ENCODE results near the gene CC2D2B.
"Not testable (repeated sequence)": the region's sequence is repeated elsewhere in the genome, so short reads cannot be mapped to it uniquely, and the experiment has no call there.

The CC2D2B gene

DNA sequence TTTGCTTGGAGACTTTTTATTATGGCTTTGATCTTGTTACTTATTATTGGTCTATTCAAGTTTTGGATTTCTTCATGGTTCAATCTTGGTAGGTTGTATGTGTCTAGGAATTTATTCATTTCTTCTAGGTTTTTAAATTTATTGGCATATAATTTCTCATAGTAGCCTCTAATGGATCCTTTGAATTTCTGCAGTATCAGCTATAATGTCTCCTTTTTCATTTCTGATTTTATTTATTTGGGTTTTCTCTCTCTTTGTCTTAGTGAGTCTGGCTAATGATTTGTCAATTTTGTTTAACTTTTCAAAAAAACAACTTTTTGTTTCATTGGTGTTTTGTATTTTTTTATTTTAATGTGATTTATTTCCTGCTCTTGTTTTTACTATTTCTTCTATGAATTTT is 8.3 kb downstream of the CC2D2B start:
- not testable (repeated sequence) for H3K9me3 ChIP-seq (ENCODE audit: control insufficient read depth, low read length); DNase-seq (ENCODE audit: low read depth); H3K4me3 ChIP-seq (ENCODE audit: low read length); H3K9ac ChIP-seq (ENCODE audit: low read length); H3K27me3 ChIP-seq (replicated peaks; ENCODE audit: control insufficient read depth, insufficient read depth, low read length); H3K36me3 ChIP-seq (ENCODE audit: control insufficient read depth, insufficient read depth, low read length, severe bottlenecking); H3K4me1 ChIP-seq (ENCODE audit: control insufficient read depth, insufficient read depth, low read length)

DNA sequence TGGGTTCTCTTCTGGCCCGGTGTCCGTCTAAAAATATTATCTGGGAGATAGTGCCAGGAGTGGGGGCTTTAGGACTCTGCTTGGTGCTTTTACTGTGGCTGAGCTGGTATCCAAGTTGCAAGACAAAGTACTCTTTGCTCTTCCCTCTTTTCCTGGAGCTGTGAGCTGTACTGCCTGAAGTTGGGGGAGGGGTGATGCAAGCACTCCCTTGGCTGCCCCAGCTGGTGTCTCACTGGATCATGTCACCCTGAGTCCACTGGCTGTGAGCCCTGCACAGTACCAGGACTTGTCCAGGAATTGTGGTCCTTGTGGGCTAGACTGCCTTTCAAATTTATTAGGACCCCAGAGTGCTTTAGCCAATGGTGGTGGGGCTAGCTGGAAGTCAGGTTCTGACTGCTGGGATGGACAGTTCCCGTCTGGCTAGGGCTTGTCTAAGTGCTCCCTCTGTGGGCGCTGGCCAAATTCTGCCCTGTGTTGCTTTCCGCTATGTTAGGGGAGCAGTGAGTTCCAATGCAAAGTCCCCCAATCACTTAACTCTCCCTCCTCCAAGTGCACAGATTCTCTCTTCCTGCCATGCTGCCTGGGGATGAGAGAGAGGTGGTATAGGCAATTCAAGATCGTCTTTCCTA is 13.1 kb downstream of the CC2D2B start:
- no peak for DNase-seq (ENCODE audit: low read depth)
- Histone ChIP-seq H3K4me1 (ENCODE audit: control insufficient read depth, insufficient read depth, low read length) (no peaks in the 10 kb centered on the region), H3K9ac (ENCODE audit: low read length) (no peak overlapping the region), H3K27me3 (replicated peaks; ENCODE audit: control insufficient read depth, insufficient read depth, low read length) (no peaks in the 10 kb centered on the region), H3K9me3 (ENCODE audit: control insufficient read depth, low read length) (no peaks in the 10 kb centered on the region), H3K36me3 (ENCODE audit: control insufficient read depth, insufficient read depth, low read length, severe bottlenecking) (no peaks in the 10 kb centered on the region), H3K4me3 (ENCODE audit: low read length) (no peak overlapping the region)

DNA sequence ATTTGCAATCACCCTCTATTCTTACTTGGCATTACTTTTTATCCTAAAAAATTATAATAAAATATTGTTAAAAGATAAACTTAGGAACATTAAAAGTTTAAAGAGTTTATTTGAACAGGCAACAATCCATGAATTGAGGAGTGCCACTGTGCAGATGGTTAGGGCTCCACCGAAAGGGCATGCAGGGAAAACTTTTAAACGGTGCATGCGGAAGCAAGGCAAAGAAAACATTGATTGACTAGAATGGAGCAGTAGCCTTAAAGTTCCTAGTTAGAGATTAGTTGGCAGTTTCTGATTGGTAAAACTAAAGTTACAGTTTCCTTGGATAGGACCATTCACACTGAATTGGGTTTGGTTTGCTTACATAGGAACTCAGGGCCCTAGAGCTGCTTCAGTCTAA is 17.3 kb downstream of the CC2D2B start:
- no peaks in the 10 kb centered on the region for H3K36me3 ChIP-seq (ENCODE audit: control insufficient read depth, insufficient read depth, low read length, severe bottlenecking)
- H3K4me3 ChIP-seq (ENCODE audit: low read length): no peak overlapping the region
- DNase-seq (ENCODE audit: low read depth): no peak

DNA sequence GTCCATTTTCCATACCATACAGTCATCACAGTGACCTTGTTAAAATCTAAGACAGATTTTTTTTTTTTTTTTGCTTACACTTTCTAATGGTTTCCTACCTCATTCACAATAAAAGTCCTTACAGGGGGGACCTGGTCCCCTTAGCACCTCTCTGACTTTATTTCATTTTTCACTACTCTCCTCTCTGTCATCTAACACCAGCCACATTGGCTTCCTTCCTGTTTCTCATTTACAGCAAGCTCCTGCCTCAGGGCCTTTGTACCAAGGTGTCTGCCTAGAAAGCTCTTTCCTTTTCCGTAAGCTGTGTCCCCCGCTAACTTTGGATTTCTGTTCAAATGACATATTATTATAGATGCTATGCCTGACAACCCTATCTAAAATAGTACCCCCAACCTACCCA is 27.7 kb downstream of the CC2D2B start:
- no peak for DNase-seq (ENCODE audit: low read depth)
- H3K36me3 ChIP-seq (ENCODE audit: control insufficient read depth, insufficient read depth, low read length, severe bottlenecking): no peaks in the 10 kb centered on the region
- no peak overlapping the region for H3K4me3 ChIP-seq (ENCODE audit: low read length)
- peaks cover 12% of the 10 kb centered on the region for H3K9me3 ChIP-seq (ENCODE audit: control insufficient read depth, low read length)
- no peaks in the 10 kb centered on the region for H3K27me3 ChIP-seq (replicated peaks; ENCODE audit: control insufficient read depth, insufficient read depth, low read length)
- H3K9ac ChIP-seq (ENCODE audit: low read length): no peak overlapping the region
- no peaks in the 10 kb centered on the region for H3K4me1 ChIP-seq (ENCODE audit: control insufficient read depth, insufficient read depth, low read length)

More for the DNA sequence above, 17.3 kb downstream of the CC2D2B start:
- H3K4me1 ChIP-seq (ENCODE audit: control insufficient read depth, insufficient read depth, low read length): no peaks in the 10 kb centered on the region
- no peak overlapping the region for H3K9ac ChIP-seq (ENCODE audit: low read length)
- H3K27me3 ChIP-seq (replicated peaks; ENCODE audit: control insufficient read depth, insufficient read depth, low read length): no peaks in the 10 kb centered on the region
- no peaks in the 10 kb centered on the region for H3K9me3 ChIP-seq (ENCODE audit: control insufficient read depth, low read length)

DNA sequence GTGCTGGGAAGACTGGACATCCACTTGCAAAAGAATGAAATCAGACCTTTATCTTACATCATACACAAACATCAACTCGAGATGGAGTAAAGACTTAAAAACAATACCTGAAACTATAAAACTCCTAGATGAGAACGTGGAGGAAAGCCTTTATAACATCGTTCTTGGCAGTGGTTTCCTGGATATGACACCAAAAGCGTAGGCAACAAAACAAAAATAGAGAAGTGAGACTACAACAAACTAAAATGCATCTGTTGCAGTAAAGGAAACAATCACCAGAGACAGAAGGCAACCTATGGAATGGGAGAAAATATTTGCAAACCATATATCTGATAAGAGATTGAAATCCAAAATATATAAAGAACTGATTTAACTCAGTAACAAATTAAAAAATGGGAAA is 33.3 kb downstream of the CC2D2B start:
- H3K4me1 ChIP-seq (ENCODE audit: control insufficient read depth, insufficient read depth, low read length): no peaks in the 10 kb centered on the region
- H3K36me3 ChIP-seq (ENCODE audit: control insufficient read depth, insufficient read depth, low read length, severe bottlenecking): no peaks in the 10 kb centered on the region
- H3K4me3 ChIP-seq (ENCODE audit: low read length): no peak overlapping the region
- H3K9ac ChIP-seq (ENCODE audit: low read length): no peak overlapping the region
- H3K27me3 ChIP-seq (replicated peaks; ENCODE audit: control insufficient read depth, insufficient read depth, low read length): no peaks in the 10 kb centered on the region
- no peak for DNase-seq (ENCODE audit: low read depth)
- H3K9me3 ChIP-seq (ENCODE audit: control insufficient read depth, low read length): peaks cover 22% of the 10 kb centered on the region

DNA sequence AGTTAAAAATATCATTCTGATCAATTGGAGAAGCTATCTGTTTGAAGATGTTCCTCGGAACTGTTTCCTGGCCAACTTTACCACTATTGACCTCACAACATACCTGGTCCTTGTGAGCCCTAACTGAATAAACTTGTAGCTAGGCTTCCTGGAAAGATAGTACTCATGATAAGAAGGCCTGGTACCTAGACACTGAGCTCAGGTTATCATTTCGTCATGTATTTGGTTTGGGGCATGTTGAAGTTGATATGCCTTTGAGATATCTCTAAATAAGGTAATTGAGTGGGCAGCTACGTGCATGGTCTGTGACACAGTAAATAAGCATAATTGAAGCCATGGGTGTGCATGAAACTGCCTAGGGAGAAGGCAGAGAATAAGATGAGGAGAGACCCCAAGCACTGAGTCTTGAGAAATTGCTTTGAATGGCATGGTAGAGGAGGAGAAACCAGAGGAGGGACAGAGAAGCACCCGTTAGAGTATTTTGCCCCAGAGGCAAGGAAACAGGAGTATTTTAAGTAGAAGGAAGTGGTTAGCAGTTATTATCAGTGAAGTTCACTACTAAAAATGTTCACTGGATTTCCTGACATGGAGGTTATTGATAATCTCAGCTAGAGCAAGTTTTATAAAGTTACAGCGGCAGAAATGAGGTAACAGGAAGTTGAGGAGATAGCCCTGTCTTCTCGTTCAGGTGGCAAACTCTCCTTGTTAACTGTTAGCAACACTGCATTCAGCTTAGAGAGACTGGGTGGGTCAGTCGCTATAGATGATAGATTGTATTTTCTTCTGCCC is 55.6 kb downstream of the CC2D2B start:
- no peak for DNase-seq (ENCODE audit: low read depth)

DNA sequence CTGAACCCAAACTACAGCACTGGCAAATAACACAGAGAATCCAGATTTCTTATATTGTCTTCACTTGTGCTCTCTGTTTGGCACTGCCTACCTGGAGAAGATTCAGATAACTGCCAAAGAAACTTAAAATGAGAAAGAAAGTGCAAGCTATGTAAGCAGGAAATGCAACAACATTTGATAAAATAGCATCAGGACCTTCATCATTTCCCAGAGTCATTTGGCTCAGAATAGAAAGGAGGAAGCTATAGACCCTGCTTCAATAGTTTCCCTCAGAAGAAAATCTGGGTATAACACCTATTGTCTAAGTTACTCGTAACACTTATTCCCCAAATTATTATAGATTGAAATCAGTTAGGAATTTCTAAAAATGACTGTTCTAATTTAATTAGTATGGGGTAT is 56.2 kb downstream of the CC2D2B start:
- H3K9me3 ChIP-seq (ENCODE audit: control insufficient read depth, low read length): peaks cover 14% of the 10 kb centered on the region
- H3K27me3 ChIP-seq (replicated peaks; ENCODE audit: control insufficient read depth, insufficient read depth, low read length): no peaks in the 10 kb centered on the region
- no peak overlapping the region for H3K4me3 ChIP-seq (ENCODE audit: low read length)
- H3K36me3 ChIP-seq (ENCODE audit: control insufficient read depth, insufficient read depth, low read length, severe bottlenecking): no peaks in the 10 kb centered on the region
- no peak for DNase-seq (ENCODE audit: low read depth)
- H3K4me1 ChIP-seq (ENCODE audit: control insufficient read depth, insufficient read depth, low read length): no peaks in the 10 kb centered on the region
- H3K9ac ChIP-seq (ENCODE audit: low read length): no peak overlapping the region

More for the DNA sequence above, 55.6 kb downstream of the CC2D2B start:
- no peaks in the 10 kb centered on the region for H3K4me1 ChIP-seq (ENCODE audit: control insufficient read depth, insufficient read depth, low read length)
- H3K9ac ChIP-seq (ENCODE audit: low read length): no peak overlapping the region
- H3K9me3 ChIP-seq (ENCODE audit: control insufficient read depth, low read length): peaks cover 20% of the 10 kb centered on the region
- H3K27me3 ChIP-seq (replicated peaks; ENCODE audit: control insufficient read depth, insufficient read depth, low read length): no peaks in the 10 kb centered on the region
- H3K36me3 ChIP-seq (ENCODE audit: control insufficient read depth, insufficient read depth, low read length, severe bottlenecking): no peaks in the 10 kb centered on the region
- H3K4me3 ChIP-seq (ENCODE audit: low read length): no peak overlapping the region

DNA sequence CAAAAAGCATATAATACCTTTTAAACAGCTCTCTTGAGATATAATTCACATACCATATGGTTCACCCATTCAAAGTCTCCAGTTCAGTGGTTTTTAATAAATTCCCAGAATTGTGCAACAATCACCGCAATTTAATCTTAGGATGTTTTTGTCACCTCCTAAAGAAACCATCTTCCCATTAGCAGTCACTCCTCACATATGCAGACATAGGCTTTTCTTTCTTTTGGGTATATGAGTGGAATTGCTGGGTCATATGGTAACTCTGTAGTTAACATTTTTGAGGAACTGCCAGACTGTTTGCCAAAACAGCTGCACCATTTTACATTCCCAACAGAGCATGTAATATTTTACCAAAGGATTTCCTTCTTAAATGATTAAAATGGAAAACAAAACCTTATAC is 57.0 kb downstream of the CC2D2B start:
- H3K4me3 ChIP-seq (ENCODE audit: low read length): no peak overlapping the region
- H3K9me3 ChIP-seq (ENCODE audit: control insufficient read depth, low read length): peaks cover 6% of the 10 kb centered on the region
- no peaks in the 10 kb centered on the region for H3K4me1 ChIP-seq (ENCODE audit: control insufficient read depth, insufficient read depth, low read length)
- H3K36me3 ChIP-seq (ENCODE audit: control insufficient read depth, insufficient read depth, low read length, severe bottlenecking): no peaks in the 10 kb centered on the region
- no peak for DNase-seq (ENCODE audit: low read depth)
- no peaks in the 10 kb centered on the region for H3K27me3 ChIP-seq (replicated peaks; ENCODE audit: control insufficient read depth, insufficient read depth, low read length)
- H3K9ac ChIP-seq (ENCODE audit: low read length): no peak overlapping the region

DNA sequence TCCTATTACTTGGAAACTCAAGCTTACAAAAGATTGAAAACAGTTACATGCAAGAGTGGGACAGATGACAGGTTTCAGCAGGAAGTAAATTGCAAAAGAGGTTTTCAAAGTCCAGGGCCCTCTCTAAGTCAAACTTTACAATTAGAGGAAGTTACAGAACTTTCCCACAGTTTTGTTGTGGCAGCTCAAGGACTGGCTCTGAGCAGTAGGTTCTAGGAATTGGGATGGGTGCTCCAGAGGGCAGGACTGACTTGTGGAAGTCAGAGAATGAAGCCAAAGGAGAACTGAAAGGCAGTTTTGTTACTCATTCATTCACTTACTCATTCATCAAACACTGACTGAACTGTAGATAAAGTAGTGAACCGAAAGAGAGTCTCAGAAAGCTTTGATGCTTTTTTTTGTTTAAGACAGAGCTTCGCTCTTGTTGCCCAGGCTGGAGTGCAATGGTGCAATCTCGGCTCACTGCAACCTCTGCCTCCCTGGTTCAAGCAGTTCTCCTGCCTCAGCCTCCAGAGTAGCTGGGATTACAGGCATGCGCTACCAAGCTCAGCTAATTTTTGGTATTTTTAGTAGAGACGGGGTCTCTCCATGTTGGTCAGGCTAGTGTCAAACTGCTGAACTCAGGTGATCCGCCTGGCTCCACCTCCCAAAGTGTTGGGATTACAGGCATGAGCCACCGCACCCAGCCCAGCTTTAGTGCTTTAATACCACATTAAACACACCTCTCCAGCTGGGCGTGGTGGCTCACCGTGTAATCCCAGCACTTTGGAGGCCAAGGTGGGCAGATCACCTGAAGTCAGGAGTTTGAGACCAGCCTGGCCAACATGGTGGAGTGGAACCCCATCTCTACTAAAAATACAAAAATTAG is 68.8 kb downstream of the CC2D2B start:
- no peaks in the 10 kb centered on the region for H3K27me3 ChIP-seq (replicated peaks; ENCODE audit: control insufficient read depth, insufficient read depth, low read length)
- no peaks in the 10 kb centered on the region for H3K4me1 ChIP-seq (ENCODE audit: control insufficient read depth, insufficient read depth, low read length)
- no peak for DNase-seq (ENCODE audit: low read depth)
- no peaks in the 10 kb centered on the region for H3K36me3 ChIP-seq (ENCODE audit: control insufficient read depth, insufficient read depth, low read length, severe bottlenecking)
- no peak overlapping the region for H3K4me3 ChIP-seq (ENCODE audit: low read length)
- H3K9ac ChIP-seq (ENCODE audit: low read length): no peak overlapping the region
- H3K9me3 ChIP-seq (ENCODE audit: control insufficient read depth, low read length): no peaks in the 10 kb centered on the region

DNA sequence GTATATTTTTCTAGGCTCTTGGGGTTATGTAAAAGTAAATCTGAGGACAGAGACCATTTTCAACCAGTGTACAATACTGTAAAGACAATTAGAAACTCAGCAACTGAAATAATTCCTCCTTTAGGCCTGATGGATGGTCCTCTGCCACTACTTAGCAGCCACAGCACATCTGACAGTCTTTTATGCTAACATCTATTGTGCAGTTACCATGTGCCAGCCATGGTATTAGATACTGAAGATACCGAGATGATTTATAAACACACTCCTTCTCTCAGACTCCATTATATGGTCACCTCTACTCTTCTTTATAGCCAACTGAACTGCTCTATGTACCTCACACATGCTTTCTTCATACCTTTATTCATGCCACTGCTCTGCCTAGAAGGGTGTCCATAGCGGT is 74.4 kb downstream of the CC2D2B start:
- no peak for DNase-seq (ENCODE audit: low read depth)
- no peak overlapping the region for H3K9ac ChIP-seq (ENCODE audit: low read length)
- no peaks in the 10 kb centered on the region for H3K4me1 ChIP-seq (ENCODE audit: control insufficient read depth, insufficient read depth, low read length)
- H3K9me3 ChIP-seq (ENCODE audit: control insufficient read depth, low read length): no peaks in the 10 kb centered on the region
- H3K27me3 ChIP-seq (replicated peaks; ENCODE audit: control insufficient read depth, insufficient read depth, low read length): no peaks in the 10 kb centered on the region
- H3K36me3 ChIP-seq (ENCODE audit: control insufficient read depth, insufficient read depth, low read length, severe bottlenecking): no peaks in the 10 kb centered on the region
- no peak overlapping the region for H3K4me3 ChIP-seq (ENCODE audit: low read length)

DNA sequence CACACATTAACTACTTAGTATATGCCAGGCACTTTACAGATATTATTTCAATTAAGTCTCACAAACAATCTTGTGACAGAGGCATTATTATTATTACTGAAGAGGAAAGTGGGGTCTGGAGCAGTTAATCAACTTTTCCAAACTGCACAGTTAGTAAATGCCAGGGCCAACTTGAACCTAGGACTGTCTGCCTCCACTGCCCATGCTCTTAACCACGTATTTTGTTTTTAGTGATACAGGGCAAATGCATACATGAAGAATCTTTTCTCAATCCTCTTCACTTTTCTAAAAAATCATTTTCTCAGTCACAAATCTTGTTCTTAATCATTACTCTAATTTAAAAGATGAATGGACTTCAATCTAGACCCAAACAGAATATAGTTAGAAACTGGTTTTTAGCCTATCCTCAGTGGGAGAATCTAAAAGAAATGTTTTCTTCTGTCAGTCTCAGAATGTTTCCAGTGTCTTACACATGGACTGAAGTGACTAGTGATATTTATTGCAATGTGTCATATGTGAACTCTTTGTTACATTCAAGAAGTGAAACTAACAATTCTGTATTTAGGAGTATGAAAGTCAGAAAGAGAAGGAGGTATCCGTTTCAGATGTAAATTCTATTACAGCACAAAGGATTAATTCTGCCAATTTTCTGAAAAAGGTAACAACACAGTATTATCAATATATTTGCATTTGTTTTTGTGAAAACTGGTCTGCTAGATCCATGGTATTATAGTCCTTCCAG is 80.1 kb downstream of the CC2D2B start:
- no peak for DNase-seq (ENCODE audit: low read depth)

More for the DNA sequence above, 80.1 kb downstream of the CC2D2B start:
- H3K27me3 ChIP-seq (replicated peaks; ENCODE audit: control insufficient read depth, insufficient read depth, low read length): no peaks in the 10 kb centered on the region
- H3K4me1 ChIP-seq (ENCODE audit: control insufficient read depth, insufficient read depth, low read length): no peaks in the 10 kb centered on the region
- no peak overlapping the region for H3K4me3 ChIP-seq (ENCODE audit: low read length)
- H3K36me3 ChIP-seq (ENCODE audit: control insufficient read depth, insufficient read depth, low read length, severe bottlenecking): no peaks in the 10 kb centered on the region
- H3K9me3 ChIP-seq (ENCODE audit: control insufficient read depth, low read length): no peaks in the 10 kb centered on the region
- H3K9ac ChIP-seq (ENCODE audit: low read length): no peak overlapping the region
